ACHN (cell line): ENCODE results near the gene AGAP1.

Experiments used
- DNase-seq: peaks from one replicate; pipeline ENCODE4 v3.0.0-alpha.2; 2015
- in situ Hi-C: cut with HindIII; loops from 2 replicates; pipeline ENCODE4 v1.10.0; 2017; ENCODE audit warnings: low sequenced_read_pairs, low pct_ligation_motif_present, low pct_unique_long_range_greater_than_20kb

The AGAP1 gene

GRCh38 chr2:235608200-235608887, 114.5 kb downstream of the AGAP1 start:
- no peak for DNase-seq
- in situ Hi-C loops = no loop called here

- in situ Hi-C loops = no loop called here
- no peak for DNase-seq
Measured at GRCh38 chr2:235609321-235609720, 115.5 kb downstream of the AGAP1 start.

- in situ Hi-C loops = no loop called here
Measured at GRCh38 chr2:235609746-235610145, 115.9 kb downstream of the AGAP1 start.

GRCh38 chr2:235610696-235611257, 116.9 kb downstream of the AGAP1 start:
- no peak for DNase-seq
- in situ Hi-C loops = no loop called here

More at GRCh38 chr2:235609746-235610145, 115.9 kb downstream of the AGAP1 start:
- DNase-seq = no peak

- DNase-seq = no peak
- in situ Hi-C loops = no loop called here
Measured at GRCh38 chr2:235611349-235611748, 117.5 kb downstream of the AGAP1 start.

GRCh38 chr2:235611756-235612155, 117.9 kb downstream of the AGAP1 start:
- no peak for DNase-seq
- in situ Hi-C loops = no loop called here

DNA sequence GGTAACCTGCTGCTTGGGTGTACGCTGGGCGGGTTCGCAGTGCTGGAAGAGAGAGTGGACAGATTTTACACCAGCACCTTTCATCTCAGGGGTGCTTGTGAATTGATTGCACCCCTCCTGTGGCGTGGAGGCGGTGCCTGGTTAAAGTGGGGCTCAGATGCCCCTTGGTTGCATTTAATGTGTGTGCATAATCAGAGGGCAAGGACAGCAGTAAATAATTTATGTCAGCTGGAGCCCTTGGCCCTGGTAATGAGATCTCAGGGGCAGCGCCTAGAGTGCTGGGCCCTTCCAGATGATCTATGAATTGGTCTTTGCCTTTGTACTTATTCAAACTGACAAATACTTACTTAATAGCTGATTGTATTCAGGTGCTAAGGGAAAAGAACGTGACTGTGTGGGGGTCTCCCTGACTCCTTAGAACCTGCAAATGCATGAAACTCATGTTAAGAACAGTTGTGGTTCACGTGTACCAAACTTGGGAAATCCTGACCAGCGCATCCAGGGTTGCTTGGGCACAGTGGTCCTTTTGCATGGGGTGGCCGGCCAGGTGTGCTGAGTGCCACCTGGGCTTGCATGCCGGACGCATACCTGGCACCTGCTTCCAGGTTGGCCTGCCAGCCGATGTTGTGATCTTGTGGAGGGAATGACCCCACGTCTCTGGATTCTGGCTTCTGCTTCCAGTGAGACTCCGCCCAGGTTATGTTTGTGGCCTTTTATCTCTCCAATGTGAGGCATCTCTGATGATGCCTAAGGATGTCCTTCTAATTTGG, 118.5 kb downstream of the AGAP1 start:
- DNase-seq = no peak

GRCh38 chr2:235613649-235614048, 119.8 kb downstream of the AGAP1 start:
- in situ Hi-C loops = no loop called here
- no peak for DNase-seq

More for the DNA sequence above, 118.5 kb downstream of the AGAP1 start:
- in situ Hi-C loops = no loop called here

- in situ Hi-C loops = no loop called here
- DNase-seq = no peak
Measured at GRCh38 chr2:235614176-235614860, 120.5 kb downstream of the AGAP1 start.

DNA sequence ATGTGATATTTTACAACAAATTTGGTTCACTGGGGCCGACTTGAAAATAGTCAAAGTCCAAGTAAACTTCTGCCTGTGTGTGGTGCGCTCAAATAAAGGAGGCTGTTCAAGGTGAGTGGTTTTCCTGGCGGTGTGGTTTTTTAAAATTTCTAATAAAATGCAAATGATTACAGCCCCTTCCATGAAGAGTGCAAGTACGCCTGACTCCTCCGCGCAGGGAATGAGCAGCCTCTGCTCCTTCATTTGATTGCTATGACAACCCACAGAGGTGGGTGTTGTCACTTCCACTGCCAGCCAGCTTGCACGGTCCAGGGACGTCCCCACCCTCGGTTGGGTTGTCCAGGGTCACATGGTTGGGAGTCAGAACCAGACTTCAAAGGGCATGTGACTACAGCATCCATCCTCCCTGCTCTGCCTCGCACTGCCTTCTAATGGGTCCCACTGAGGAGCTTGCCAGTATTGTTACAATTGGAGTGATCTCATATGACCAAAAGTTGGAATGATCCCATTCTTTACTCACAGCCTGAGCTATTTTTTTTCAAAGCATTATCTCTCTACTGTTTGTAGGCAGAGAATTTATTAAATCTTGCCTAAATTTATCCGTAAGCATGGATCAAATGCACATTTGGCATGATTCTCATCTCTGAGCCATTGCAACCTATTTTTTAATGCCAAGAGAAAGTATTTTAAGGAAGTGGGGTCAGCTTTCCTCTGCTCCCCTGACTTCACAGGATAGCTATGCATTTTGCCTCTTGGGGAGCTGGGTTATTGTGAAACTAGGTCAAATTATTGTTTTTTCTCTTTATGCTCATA, 121.3 kb downstream of the AGAP1 start:
- in situ Hi-C loops = no loop called here
- no peak for DNase-seq

DNA sequence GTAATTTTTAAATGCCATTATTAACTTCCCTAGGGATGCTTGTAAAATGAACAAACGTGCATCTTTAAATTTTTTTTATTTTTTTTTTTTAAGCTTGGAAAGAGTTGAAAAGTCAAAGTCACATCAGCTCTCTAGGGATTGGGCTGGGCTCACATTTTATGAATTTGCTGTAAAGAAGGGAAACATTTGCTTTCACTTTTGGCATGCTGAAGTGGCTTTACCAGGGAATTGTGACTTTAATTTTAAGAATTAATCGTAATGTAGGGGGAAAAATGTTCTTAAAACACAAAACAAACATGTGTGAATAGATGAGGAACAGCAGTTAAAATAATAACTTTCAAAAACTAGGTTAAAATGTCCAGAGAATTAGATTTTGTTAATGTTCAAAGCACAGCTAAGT, 123.0 kb downstream of the AGAP1 start:
- no peak for DNase-seq
- in situ Hi-C loops = no loop called here

GRCh38 chr2:235618039-235618438, 124.2 kb downstream of the AGAP1 start:
- in situ Hi-C loops = no loop called here
- no peak for DNase-seq

GRCh38 chr2:235619544-235619943, 125.7 kb downstream of the AGAP1 start:
- DNase-seq = no peak
- in situ Hi-C loops = no loop called here

DNA sequence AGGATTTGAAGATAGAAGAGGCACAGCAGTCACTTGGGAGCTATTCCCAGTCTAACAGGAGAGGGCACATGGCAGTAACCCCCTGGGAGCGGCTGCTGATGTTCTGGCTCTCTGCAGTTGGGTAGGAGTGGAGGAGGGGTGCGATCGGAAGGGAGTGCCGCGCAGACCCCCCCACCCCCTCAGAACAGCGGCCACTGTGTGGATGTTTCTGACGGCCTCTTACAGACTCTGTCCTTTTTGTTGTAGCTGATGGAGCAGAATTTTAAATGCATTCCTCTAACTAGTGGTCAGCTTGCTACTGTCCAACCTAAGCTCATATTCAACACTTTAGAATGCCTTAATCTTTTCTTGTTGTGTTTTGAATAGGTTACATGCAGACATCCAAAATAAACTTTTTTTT, 127.9 kb downstream of the AGAP1 start:
- in situ Hi-C loops = no loop called here

DNA sequence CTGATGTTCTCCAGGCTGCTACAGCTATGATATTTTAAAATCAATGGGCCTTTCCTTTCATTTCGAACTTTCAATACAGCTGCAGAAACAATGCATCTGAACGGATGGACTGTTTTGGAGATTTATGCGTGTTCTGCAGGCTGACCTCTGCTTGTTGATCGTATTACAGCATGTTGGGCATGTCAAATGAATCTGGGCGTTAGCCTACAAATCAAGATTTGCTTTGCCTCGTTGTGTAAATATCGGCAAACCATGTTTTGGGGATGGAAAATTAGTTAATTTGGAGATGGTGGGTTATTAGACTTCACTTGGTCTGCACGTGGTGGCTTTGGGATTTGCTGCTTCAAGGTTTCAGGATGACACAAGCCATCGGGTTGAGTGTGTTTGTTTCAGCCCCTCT, 129.3 kb downstream of the AGAP1 start:
- in situ Hi-C loops = no loop called here
- DNase-seq = no peak

More for the DNA sequence above, 127.9 kb downstream of the AGAP1 start:
- no peak for DNase-seq

- in situ Hi-C loops = no loop called here
Measured at GRCh38 chr2:235623752-235624151, 129.9 kb downstream of the AGAP1 start.

GRCh38 chr2:235626658-235627057, 132.8 kb downstream of the AGAP1 start:
- in situ Hi-C loops = no loop called here

More at GRCh38 chr2:235623752-235624151, 129.9 kb downstream of the AGAP1 start:
- DNase-seq = no peak

GRCh38 chr2:235627682-235628081, 133.8 kb downstream of the AGAP1 start:
- in situ Hi-C loops = no loop called here
- no peak for DNase-seq

More at GRCh38 chr2:235626658-235627057, 132.8 kb downstream of the AGAP1 start:
- DNase-seq = no peak
